ENCODE measurements around the gene GLP1R.

Gene GLP1R

DNA sequence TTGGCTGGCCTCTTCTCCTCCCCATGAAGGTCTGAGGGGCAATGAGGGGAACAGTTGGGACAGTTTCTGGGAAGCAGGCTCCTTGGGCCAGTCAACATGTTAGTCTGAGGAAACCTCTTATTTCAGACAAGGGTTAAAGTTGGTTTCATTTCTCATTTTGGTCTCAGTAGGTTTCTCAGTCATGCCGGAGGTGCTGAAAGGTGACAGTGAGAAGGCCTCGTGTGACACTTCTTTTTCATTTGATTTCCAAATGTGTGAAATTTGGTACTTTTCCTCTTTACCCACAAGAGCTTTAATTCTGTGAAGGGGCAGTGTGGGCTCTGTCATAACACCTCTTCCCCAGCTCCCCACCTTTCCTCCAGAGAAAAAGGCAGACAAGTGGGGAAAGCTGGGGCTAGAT, 7.5 kb upstream of the GLP1R start:
- H3K4me3 ChIP-seq (ENCODE audit: low read length): no peak overlapping the region
- TF ChIP-seq, protein P1, sequence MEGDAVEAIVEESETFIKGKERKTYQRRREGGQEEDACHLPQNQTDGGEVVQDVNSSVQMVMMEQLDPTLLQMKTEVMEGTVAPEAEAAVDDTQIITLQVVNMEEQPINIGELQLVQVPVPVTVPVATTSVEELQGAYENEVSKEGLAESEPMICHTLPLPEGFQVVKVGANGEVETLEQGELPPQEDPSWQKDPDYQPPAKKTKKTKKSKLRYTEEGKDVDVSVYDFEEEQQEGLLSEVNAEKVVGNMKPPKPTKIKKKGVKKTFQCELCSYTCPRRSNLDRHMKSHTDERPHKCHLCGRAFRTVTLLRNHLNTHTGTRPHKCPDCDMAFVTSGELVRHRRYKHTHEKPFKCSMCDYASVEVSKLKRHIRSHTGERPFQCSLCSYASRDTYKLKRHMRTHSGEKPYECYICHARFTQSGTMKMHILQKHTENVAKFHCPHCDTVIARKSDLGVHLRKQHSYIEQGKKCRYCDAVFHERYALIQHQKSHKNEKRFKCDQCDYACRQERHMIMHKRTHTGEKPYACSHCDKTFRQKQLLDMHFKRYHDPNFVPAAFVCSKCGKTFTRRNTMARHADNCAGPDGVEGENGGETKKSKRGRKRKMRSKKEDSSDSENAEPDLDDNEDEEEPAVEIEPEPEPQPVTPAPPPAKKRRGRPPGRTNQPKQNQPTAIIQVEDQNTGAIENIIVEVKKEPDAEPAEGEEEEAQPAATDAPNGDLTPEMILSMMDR (IDR thresholded peaks at IDR 0.05; ENCODE audit: insufficient read depth, low read depth, low read length, missing control alignments): no peak
- no peak for DNase-seq (ENCODE audit: low read depth)

DNA sequence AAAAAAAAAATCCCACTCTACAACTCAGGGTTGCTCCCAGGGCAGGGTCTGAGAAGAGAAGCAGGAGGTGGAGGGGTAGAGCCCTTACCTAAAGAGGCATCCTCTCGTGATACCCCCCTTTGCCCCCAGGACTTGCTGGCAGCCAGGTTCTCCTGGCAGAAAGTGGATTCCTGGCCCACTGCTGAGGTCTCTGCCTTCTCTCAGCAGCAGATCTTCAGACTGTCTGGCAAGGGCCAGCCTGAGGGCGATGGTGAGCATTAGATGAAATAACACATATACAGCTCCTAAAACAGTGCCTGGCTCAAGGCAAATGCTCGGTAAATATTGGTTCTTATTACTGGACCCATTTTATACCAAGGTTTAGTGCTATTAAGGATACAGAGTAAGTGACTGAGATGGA, 4.8 kb upstream of the GLP1R start:
- TF ChIP-seq, protein P1 (IDR thresholded peaks at IDR 0.05; ENCODE audit: insufficient read depth, low read depth, low read length, missing control alignments): no peak
- DNase-seq (ENCODE audit: low read depth): no peak
- H3K4me3 ChIP-seq (ENCODE audit: low read length): no peak overlapping the region

DNA sequence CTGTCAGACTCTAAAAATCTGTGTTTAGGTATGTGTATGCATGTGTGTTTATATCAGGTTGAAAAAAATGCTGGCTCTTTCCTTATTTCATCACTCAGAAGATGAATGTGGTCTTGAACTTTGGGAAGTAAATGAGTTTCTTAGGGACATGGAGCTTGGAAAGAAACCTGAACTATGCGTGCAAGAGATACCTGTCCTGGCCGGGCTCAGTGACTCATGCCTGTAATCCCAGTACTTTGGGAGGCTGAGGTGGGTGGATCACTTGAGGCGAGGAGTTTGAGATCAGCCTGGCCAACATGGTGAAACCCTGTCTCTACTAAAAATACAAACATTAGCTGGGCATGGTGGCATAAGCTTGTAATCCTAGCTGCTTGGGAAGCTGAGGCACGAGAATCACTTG, 4.4 kb upstream of the GLP1R start:
- TF ChIP-seq, protein P1 (IDR thresholded peaks at IDR 0.05; ENCODE audit: insufficient read depth, low read depth, low read length, missing control alignments): no peak

DNA sequence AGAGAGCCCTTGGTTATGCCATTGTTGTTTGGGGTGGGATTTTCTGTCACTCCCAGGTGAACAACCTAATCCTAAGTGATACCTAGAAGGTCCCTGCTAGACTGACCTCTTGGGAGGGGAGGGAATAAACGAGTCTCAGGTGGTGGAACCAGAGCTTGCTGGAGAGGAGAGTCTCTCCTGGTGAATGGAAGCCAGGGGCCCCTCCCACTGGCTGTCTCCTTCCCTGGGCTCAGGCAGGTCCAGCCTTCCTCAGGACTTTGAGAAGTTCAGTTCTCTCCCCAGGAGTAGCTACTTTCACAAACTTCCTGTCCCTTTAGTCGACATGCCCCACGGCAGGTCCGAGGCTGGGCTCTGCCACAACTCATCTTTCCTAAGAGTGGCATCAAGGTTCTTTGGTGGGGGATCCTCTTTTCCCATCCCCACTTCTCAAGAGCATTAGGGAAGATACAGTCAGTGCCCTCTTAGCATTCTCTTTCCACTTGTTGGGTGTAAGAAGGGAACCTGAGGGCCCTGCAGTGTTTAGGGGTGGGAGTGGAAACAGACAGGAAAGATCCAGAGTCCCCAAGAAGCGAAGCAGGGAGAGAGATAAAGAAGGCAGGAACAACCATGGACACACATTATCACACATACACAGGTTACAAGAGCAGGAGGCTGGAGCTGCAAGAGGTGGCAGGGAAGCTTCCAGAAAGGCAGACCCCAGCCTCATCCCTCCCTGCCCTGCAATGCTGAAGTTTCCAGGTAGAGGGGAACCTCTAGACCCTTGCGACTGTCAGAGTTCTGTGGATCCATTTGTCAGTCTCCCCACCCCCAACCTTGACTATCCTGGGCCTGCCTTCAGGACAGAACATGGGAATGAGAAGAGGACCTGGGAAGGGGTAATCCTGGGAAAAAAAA, 900 bp upstream of the GLP1R start:
- TF ChIP-seq, protein P1 (IDR thresholded peaks at IDR 0.05; ENCODE audit: insufficient read depth, low read depth, low read length, missing control alignments): no peak
- no peak overlapping the region for H3K4me3 ChIP-seq (ENCODE audit: low read length)
- DNase-seq (ENCODE audit: low read depth): no peak

More for the DNA sequence above, 4.4 kb upstream of the GLP1R start:
- DNase-seq (ENCODE audit: low read depth): peak; percentile 28
- H3K4me3 ChIP-seq (ENCODE audit: low read length): no peak overlapping the region

DNA sequence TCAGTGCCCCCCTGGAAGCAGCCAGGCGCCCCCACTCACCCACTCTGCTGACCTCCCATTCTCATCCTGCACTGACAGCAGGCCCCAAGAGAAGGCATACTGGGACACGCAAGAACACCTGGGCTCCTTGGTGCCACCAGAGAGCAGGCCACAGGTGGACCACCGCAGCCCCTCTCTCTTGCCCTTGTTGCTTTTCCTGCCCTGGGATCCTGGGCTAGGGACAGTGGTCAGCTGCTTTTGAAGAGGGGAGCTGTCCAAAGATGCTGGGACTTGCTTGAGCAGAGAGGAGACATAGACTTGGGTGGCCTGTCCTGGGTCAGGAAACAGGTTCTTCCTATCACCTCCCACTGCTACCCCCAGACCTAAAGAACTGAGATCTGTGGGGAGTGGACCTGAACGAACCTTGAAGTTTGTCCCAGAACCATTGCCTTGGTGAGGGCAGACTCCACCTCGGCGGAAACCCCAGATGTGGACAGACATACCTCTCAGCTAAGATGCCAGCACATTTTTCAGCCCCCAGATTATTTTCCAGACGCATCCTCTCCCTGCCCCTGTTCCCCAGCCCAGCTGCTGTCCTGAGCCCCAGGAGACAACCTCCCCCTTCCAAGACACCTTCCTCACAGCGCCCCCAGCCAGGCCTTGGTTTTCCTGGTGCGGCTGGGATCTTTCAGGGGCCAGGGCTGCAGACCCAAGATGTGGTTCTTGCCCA, 1.1 kb downstream of the GLP1R start:
- H3K4me3 ChIP-seq (ENCODE audit: low read length): no peak overlapping the region
- TF ChIP-seq, protein P1 (IDR thresholded peaks at IDR 0.05; ENCODE audit: insufficient read depth, low read depth, low read length, missing control alignments): no peak
- no peak for DNase-seq (ENCODE audit: low read depth)

DNA sequence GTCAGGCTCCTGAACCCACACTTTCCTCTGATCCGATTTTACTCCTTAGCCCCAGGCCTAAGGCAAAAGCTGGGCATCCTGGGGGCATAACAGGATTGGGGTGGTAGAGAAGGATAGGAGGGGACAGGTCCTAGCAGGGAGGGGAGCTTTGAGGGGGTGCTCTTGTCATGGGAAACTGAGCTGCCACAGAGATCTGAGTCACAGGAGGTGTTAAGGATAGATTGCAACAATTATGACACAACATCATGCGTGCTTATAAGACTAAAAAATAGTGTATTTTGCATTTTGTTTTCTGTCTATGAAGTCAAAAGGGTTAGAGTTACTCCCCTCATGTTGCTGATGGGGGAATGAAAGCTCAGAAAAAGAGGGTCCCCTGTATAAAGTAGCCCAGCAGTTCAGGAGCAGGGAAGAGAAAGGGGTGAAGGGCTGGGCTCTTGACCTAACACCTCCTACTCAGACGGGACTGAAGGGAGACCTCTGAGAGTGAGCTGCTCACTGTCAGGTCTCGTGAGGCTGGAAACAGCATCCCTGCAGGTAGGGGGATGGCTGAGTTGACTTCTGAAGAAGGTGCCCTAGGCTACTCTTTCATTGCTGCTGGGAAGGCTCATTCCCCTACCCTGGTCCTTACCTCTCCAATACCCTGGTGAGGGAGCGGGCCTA, 2.0 kb downstream of the GLP1R start:
- H3K4me3 ChIP-seq (ENCODE audit: low read length): no peak overlapping the region

More for the DNA sequence above, 2.0 kb downstream of the GLP1R start:
- TF ChIP-seq, protein P1 (IDR thresholded peaks at IDR 0.05; ENCODE audit: insufficient read depth, low read depth, low read length, missing control alignments): no peak
- peak; percentile 33 for DNase-seq (ENCODE audit: low read depth)

Measured in epithelial cell of esophagus (primary cell).